Globus pallidus (tissue), 1 donor: ENCODE data around the gene KRT7.
"Not testable (repeated sequence)": the region's sequence is repeated elsewhere in the genome, so short reads cannot be mapped to it uniquely, and the experiment has no call there.

ENCODE experiments used
- DNase-seq: peaks from one replicate; pipeline ENCODE4 v3.0.0-alpha.2; 2015; ENCODE audit warnings: low spot score

The KRT7 gene

GRCh38 chr12:52229836-52230343 lies 3.2 kb upstream of the KRT7 start:
- no peak for DNase-seq

- DNase-seq, result no peak
Observed at GRCh38 chr12:52230364-52231281, 2.4 kb upstream of the KRT7 start.

GRCh38 chr12:52231305-52232202 lies 1.5 kb upstream of the KRT7 start:
- no peak for DNase-seq

GRCh38 chr12:52232203-52232673 lies 805 bp upstream of the KRT7 start:
- no peak for DNase-seq

- DNase-seq, result no peak
Observed at GRCh38 chr12:52233462-52234207, 592 bp downstream of the KRT7 start.

- no peak for DNase-seq
Observed at GRCh38 chr12:52234223-52234810, 1.3 kb downstream of the KRT7 start.

- no peak for DNase-seq
Observed at GRCh38 chr12:52235001-52235764, 2.1 kb downstream of the KRT7 start.

GRCh38 chr12:52235822-52236361 lies 2.8 kb downstream of the KRT7 start:
- DNase-seq, result no peak

GRCh38 chr12:52236386-52237050 lies 3.5 kb downstream of the KRT7 start:
- no peak for DNase-seq

- no peak for DNase-seq
Observed at GRCh38 chr12:52238207-52238840, 5.3 kb downstream of the KRT7 start.

- DNase-seq, result no peak
Observed at GRCh38 chr12:52238916-52239646, 6.0 kb downstream of the KRT7 start.

- no peak for DNase-seq
Observed at GRCh38 chr12:52239767-52240166, 6.7 kb downstream of the KRT7 start.

- not testable (repeated sequence) for DNase-seq
Observed at GRCh38 chr12:52240247-52240646, 7.2 kb downstream of the KRT7 start.

GRCh38 chr12:52241205-52241842 lies 8.3 kb downstream of the KRT7 start:
- no peak for DNase-seq

- no peak for DNase-seq
Observed at GRCh38 chr12:52242442-52243258, 9.6 kb downstream of the KRT7 start.

GRCh38 chr12:52243259-52243855 lies 10.3 kb downstream of the KRT7 start:
- no peak for DNase-seq
